GM23248 (cell line): ENCODE data around the gene DTNB.

Experiments
- EZH2 ChIP-seq: fragments of 200-600 bp; sonication (generic); IDR thresholded peaks from 2 replicates; pipeline ENCODE4 v1.6.1; 2018; ENCODE audit warnings: antibody characterized with exemption, mild to moderate bottlenecking; ENCODE audit not compliant: insufficient read depth, poor library complexity, severe bottlenecking
- EZH2phosphoT487 ChIP-seq: fragments of 200-600 bp; sonication (generic); IDR thresholded peaks from 2 replicates; pipeline ENCODE4 v1.6.1; 2018; ENCODE audit warnings: antibody characterized with exemption, moderate library complexity, mild to moderate bottlenecking, low read depth; ENCODE audit not compliant: insufficient read depth

- TF ChIP-seq EZH2: no peak
- no peak for TF ChIP-seq EZH2phosphoT487
These were observed 261.6 kb downstream of the DTNB start for GRCh38 chr2:25411753-25412152.
